Measurements from ENCODE around the gene DTX3L.

GRCh38 chr3:122623031-122623829, 59.1 kb downstream of the DTX3L start:
- TF ChIP-seq EP300 (IDR thresholded peaks at IDR 0.05; ENCODE audit: low read length) (no peak), POLR2A (conservative IDR thresholded peaks at IDR 0.05) (no peak), ZBTB7A (IDR thresholded peaks at IDR 0.05; ENCODE audit: borderline replicate concordance, control insufficient read depth, low read depth, low read length) (no peak), MAFK (IDR thresholded peaks at IDR 0.05; ENCODE audit: low read length) (no peak), NCOA2 (IDR thresholded peaks at IDR 0.05; ENCODE audit: partially characterized antibody in 2 of 2) (no peak), ZBTB8A (IDR thresholded peaks at IDR 0.05; ENCODE audit: partially characterized antibody) (no peak), HDGF (IDR thresholded peaks at IDR 0.05) (no peak), ZC3H11A (IDR thresholded peaks at IDR 0.05; ENCODE audit: low read depth, low read length) (no peak), CBX1 (IDR thresholded peaks at IDR 0.05; ENCODE audit: low read depth) (no peak), LARP7 (IDR thresholded peaks at IDR 0.05) (no peak), SIX5 (IDR thresholded peaks at IDR 0.05; ENCODE audit: borderline replicate concordance in 1 of 2, insufficient read depth in 1 of 2, low read depth in 1 of 2, low read length in 2 of 2) (no peak), FOXA1 (IDR thresholded peaks at IDR 0.05; ENCODE audit: borderline replicate concordance) (no peak), ZEB2 (IDR thresholded peaks at IDR 0.05) (no peak)
- TF ChIP-seq, protein P1, sequence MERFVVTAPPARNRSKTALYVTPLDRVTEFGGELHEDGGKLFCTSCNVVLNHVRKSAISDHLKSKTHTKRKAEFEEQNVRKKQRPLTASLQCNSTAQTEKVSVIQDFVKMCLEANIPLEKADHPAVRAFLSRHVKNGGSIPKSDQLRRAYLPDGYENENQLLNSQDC (CRISPR knock-in tag; IDR thresholded peaks at IDR 0.05): no peak

All from K562 (cell line).